HG02973 (cell line): ENCODE data around the gene SSPN.

Experiments
- ATAC-seq: cut with Tn5 transposase; IDR thresholded peaks from one replicate; pipeline ENCODE4 v1.9.1; 2021; ENCODE audit warnings: moderate library complexity; ENCODE audit not compliant: unreplicated experiment

SSPN gene

GRCh38 chr12:26255893-26256645 lies 60.7 kb downstream of the SSPN start:
- ATAC-seq = no peak

- no peak for ATAC-seq
These were observed 69.0 kb downstream of the SSPN start for GRCh38 chr12:26264215-26264838.

- no peak for ATAC-seq
These were observed 70.2 kb downstream of the SSPN start for GRCh38 chr12:26265606-26266005.

- ATAC-seq = no peak
These were observed 71.5 kb downstream of the SSPN start for GRCh38 chr12:26266881-26267280.

GRCh38 chr12:26268841-26269561 lies 73.6 kb downstream of the SSPN start:
- ATAC-seq = no peak

GRCh38 chr12:26269562-26270284 lies 74.3 kb downstream of the SSPN start:
- ATAC-seq = no peak

- ATAC-seq = no peak
These were observed 75.7 kb downstream of the SSPN start for GRCh38 chr12:26271024-26271423.

GRCh38 chr12:26271889-26272492 lies 76.6 kb downstream of the SSPN start:
- no peak for ATAC-seq

GRCh38 chr12:26272851-26273250 lies 77.5 kb downstream of the SSPN start:
- no peak for ATAC-seq

- ATAC-seq = no peak
These were observed 78.4 kb downstream of the SSPN start for GRCh38 chr12:26273811-26274210.

GRCh38 chr12:26274441-26275312 lies 79.3 kb downstream of the SSPN start:
- peak; percentile 91 for ATAC-seq

GRCh38 chr12:26275313-26276131 lies 80.1 kb downstream of the SSPN start:
- ATAC-seq = no peak

- ATAC-seq = no peak
These were observed 81.3 kb downstream of the SSPN start for GRCh38 chr12:26276709-26277108.

GRCh38 chr12:26277506-26278246 lies 82.3 kb downstream of the SSPN start:
- no peak for ATAC-seq

GRCh38 chr12:26278266-26278665 lies 82.9 kb downstream of the SSPN start:
- ATAC-seq = no peak

- ATAC-seq = no peak
These were observed 83.3 kb downstream of the SSPN start for GRCh38 chr12:26278666-26279065.

GRCh38 chr12:26279091-26279490 lies 83.7 kb downstream of the SSPN start:
- ATAC-seq = no peak

GRCh38 chr12:26279908-26280307 lies 84.5 kb downstream of the SSPN start:
- ATAC-seq = no peak
